Breast epithelium (tissue), 4 donors: Measurements from ENCODE around the gene SYDE2. TPM values are rescaled to one million over a fixed set of nuclear protein-coding genes. Genes with fewer than 3 reads are reported as not detected.

ENCODE experiments used
- DNase-seq, 2 donors: peaks; one replicate each; pipeline ENCODE4 v3.0.0-alpha.2; 2019; ENCODE audit warnings: low spot score in 2 of 2
- H3K27ac ChIP-seq, 2 donors: fragments of 200-600 bp; sonication (generic) in 1 of 2; one replicate each; pipeline ENCODE4 v1.5.1; 2016 to 2019; ENCODE audit warnings: mild to moderate bottlenecking in 1 of 2
- H3K27me3 ChIP-seq, 2 donors: fragments of 200-600 bp; sonication (generic) in 1 of 2; one replicate each; pipeline versions ENCODE4 v1.5.1 to v1.6.0; 2017 to 2019; ENCODE audit warnings: control low read depth in 1 of 2, mild to moderate bottlenecking in 1 of 2
- H3K36me3 ChIP-seq: fragments of 200-600 bp; one replicate; pipeline ENCODE4 v1.5.1; 2019
- H3K4me1 ChIP-seq, 2 donors: fragments of 200-600 bp; sonication (generic); one replicate each; pipeline ENCODE4 v1.5.1; 2016 to 2019; ENCODE audit warnings: control low read depth in 1 of 2
- H3K4me3 ChIP-seq, 3 donors: fragments of 200-600 bp; sonication (generic); 1 replicate in 2 of 3; 2 replicates in 1 of 3; pipeline ENCODE4 v1.5.1; 2016 to 2019; ENCODE audit warnings: mild to moderate bottlenecking in 3 of 3, moderate library complexity in 2 of 3
- H3K9me3 ChIP-seq, 2 donors: fragments of 200-600 bp; sonication (generic) in 1 of 2; one replicate each; pipeline ENCODE4 v1.5.1; 2016 to 2019; ENCODE audit warnings: control low read depth in 1 of 2
- CTCF ChIP-seq, 3 donors: fragments of 450-650 bp; IDR thresholded peaks; one replicate each; pipeline ENCODE4 v1.5.1; 2016 to 2017; ENCODE audit warnings: antibody characterized with exemption in 3 of 3, mild to moderate bottlenecking in 3 of 3, moderate library complexity in 3 of 3
- POLR2A ChIP-seq: fragments of 450-650 bp; IDR thresholded peaks from one replicate; pipeline ENCODE4 v1.6.1; 2016; ENCODE audit warnings: antibody characterized with exemption, mild to moderate bottlenecking, moderate library complexity
- POLR2AphosphoS5 ChIP-seq, 3 donors: sonication (generic); formaldehyde crosslinking; IDR thresholded peaks; one replicate each; pipeline ENCODE4 v1.6.1; 2017; ENCODE audit warnings: antibody characterized with exemption in 3 of 3
- intact Hi-C: fragments of 100-400 bp; cut with DNase I; formaldehyde crosslinking; loops from one replicate; pipeline ENCODE4 v1.15.1; 2023; ENCODE audit warnings: low total_unique reads
- total RNA-seq, 3 donors: library from RNA; depleted of rRNA; stranded (reverse); fragments of >200 nt; gene quantifications; one replicate each; pipeline ENCODE4 v1.1.0, GENCODE V29; 2016

Gene SYDE2
- total RNA-seq, 3 donors from 2014 or later = 10.6 to 26.5 (median 15.4) TPM

- intact Hi-C loops = no loop called here
- DNase-seq = no peak
- Histone ChIP-seq H3K4me3 (no peak overlapping the region), H3K27me3 (peaks cover 0 to 4% of the 10 kb centered on the region in 2 donors), H3K36me3 (no peaks in the 10 kb centered on the region), H3K4me1 (no peaks in the 10 kb centered on the region), H3K27ac (no peak overlapping the region), H3K9me3 (no peaks in the 10 kb centered on the region)
- TF ChIP-seq POLR2A = no peak
- TF ChIP-seq CTCF (IDR thresholded peaks at IDR 0.05) = no peak
- no peak for TF ChIP-seq POLR2AphosphoS5 (IDR thresholded peaks at IDR 0.05)
Observed at GRCh38 chr1:85208488-85208887, 7.7 kb upstream of the SYDE2 start.

GRCh38 chr1:85203573-85204171, 2.9 kb upstream of the SYDE2 start:
- no peaks in the 10 kb centered on the region for H3K9me3 ChIP-seq
- intact Hi-C loops = no loop called here
- no peaks in the 10 kb centered on the region for H3K36me3 ChIP-seq
- no peak overlapping the region for H3K4me3 ChIP-seq
- H3K27ac ChIP-seq = no peak overlapping the region
- DNase-seq = no peak
- TF ChIP-seq POLR2AphosphoS5 (IDR thresholded peaks at IDR 0.05) = no peak
- TF ChIP-seq CTCF (IDR thresholded peaks at IDR 0.05) = no peak
- no peak for TF ChIP-seq POLR2A
- H3K27me3 ChIP-seq = peaks cover 0 to 2% of the 10 kb centered on the region in 2 donors
- H3K4me1 ChIP-seq = no peaks in the 10 kb centered on the region

- Histone ChIP-seq H3K4me3 (no peak overlapping the region), H3K36me3 (no peaks in the 10 kb centered on the region), H3K4me1 (no peaks in the 10 kb centered on the region), H3K27ac (no peak overlapping the region), H3K27me3 (no peaks in the 10 kb centered on the region), H3K9me3 (no peaks in the 10 kb centered on the region)
- no peak for DNase-seq
- intact Hi-C loops = no loop called here
- TF ChIP-seq POLR2A = no peak
- TF ChIP-seq POLR2AphosphoS5 (IDR thresholded peaks at IDR 0.05) = no peak
- TF ChIP-seq CTCF (IDR thresholded peaks at IDR 0.05) = no peak
Observed at GRCh38 chr1:85202864-85203255, 2.0 kb upstream of the SYDE2 start.

- Histone ChIP-seq H3K27me3 (no peaks in the 10 kb centered on the region), H3K36me3 (no peaks in the 10 kb centered on the region), H3K27ac (peak overlapping the region; percentile 93 to 94), H3K4me3 (peak overlapping the region; percentile 62 to 75 (median 74)), H3K9me3 (no peaks in the 10 kb centered on the region), H3K4me1 (no peaks in the 10 kb centered on the region)
- DNase-seq = no peak
- intact Hi-C loops = no loop called here
- TF ChIP-seq POLR2AphosphoS5 (IDR thresholded peaks at IDR 0.05) (no peak), POLR2A (no peak), CTCF (IDR thresholded peaks at IDR 0.05) (no peak)
Observed at GRCh38 chr1:85202092-85202863, 1.5 kb upstream of the SYDE2 start.
